Measurements from ENCODE around the gene MS4A10. TPM values are rescaled to one million over a fixed set of nuclear protein-coding genes. Genes with fewer than 3 reads are reported as not detected.

Gene MS4A10
- total RNA-seq, 1 experiment from 2014 or later: not detected

GRCh38 chr11:60847896-60848295 lies 62.8 kb downstream of the MS4A10 start:
- DNase-seq (ENCODE audit: low spot score) (no peak), ATAC-seq (no peak)
- H3K4me3 Mint-ChIP-seq: no peak overlapping the region
- TF ChIP-seq FOXJ3 (CRISPR knock-in tag; IDR thresholded peaks at IDR 0.05; ENCODE audit: borderline replicate concordance) (no peak), FOXK1 (CRISPR knock-in tag; IDR thresholded peaks at IDR 0.05) (no peak), FOXP4 (CRISPR knock-in tag; IDR thresholded peaks at IDR 0.05) (no peak), PRRX2 (CRISPR knock-in tag; IDR thresholded peaks at IDR 0.05) (no peak), NR3C1 (CRISPR knock-in tag; conservative IDR thresholded peaks at IDR 0.05; ENCODE audit: low read depth) (no peak), ARID4B (CRISPR knock-in tag; IDR thresholded peaks at IDR 0.05; ENCODE audit: borderline replicate concordance) (no peak), ZNF396 (CRISPR knock-in tag; IDR thresholded peaks at IDR 0.05; ENCODE audit: borderline replicate concordance) (no peak), AR (CRISPR knock-in tag; IDR thresholded peaks at IDR 0.05) (no peak), ZNF281 (CRISPR knock-in tag; IDR thresholded peaks at IDR 0.05) (no peak), ZNF532 (CRISPR knock-in tag; IDR thresholded peaks at IDR 0.05; ENCODE audit: borderline replicate concordance) (no peak), TCF7 (CRISPR knock-in tag; IDR thresholded peaks at IDR 0.05; ENCODE audit: low read depth) (no peak), GTF2I (CRISPR knock-in tag; conservative IDR thresholded peaks at IDR 0.05) (no peak)
- CTCF ChIA-PET: interaction anchor here (1.0 to 1.4 kb wide), 2 partner anchors 10 to 17 kb away, joined by 3 read pairs; no protein-coding TSS in a partner anchor
- peaks cover under 1% of the 10 kb centered on the region for H3K27me3 Mint-ChIP-seq (ENCODE audit: low read depth)
- POLR2A ChIA-PET: no interaction called here
- H3K36me3 Mint-ChIP-seq: peaks cover 20% of the 10 kb centered on the region
- no peak overlapping the region for H3K27ac Mint-ChIP-seq
- H3K4me1 Mint-ChIP-seq: peaks cover 33% of the 10 kb centered on the region
- H3K9me3 Mint-ChIP-seq: no peaks in the 10 kb centered on the region

All from WTC11 (cell line).